SK-N-SH treated with all-trans-retinoic acid at 6 μM for 48 hours (cell line): Measurements from ENCODE around the gene ACTL8.

Source experiments
- ATAC-seq: fragments of 200-7000 bp; cut with Tn5 transposase; 3 replicates; pipeline ENCODE4 v1.9.1; 2020; ENCODE audit warnings: mild to moderate bottlenecking, moderate library complexity
- ARNTL ChIP-seq: fragments of 450-650 bp; formaldehyde crosslinking; IDR thresholded peaks from 2 replicates; pipeline ENCODE4 v1.5.0; 2020; ENCODE audit warnings: low read depth, mild to moderate bottlenecking, moderate library complexity, borderline replicate concordance
- BACH2 ChIP-seq: fragments of 250-450 bp; sonication (Bioruptor Pico); IDR thresholded peaks from 2 replicates; pipeline ENCODE4 v1.9.0; 2021; ENCODE audit warnings: mild to moderate bottlenecking, borderline replicate concordance
- CSDC2 ChIP-seq: fragments of 250-450 bp; sonication (Bioruptor Pico); IDR thresholded peaks from 2 replicates; pipeline ENCODE4 v1.5.0; 2020; ENCODE audit warnings: mild to moderate bottlenecking, moderate library complexity
- CSRNP3 ChIP-seq: fragments of 250-450 bp; sonication (Bioruptor Pico); IDR thresholded peaks from 2 replicates; pipeline ENCODE4 v1.5.1; 2021; ENCODE audit warnings: mild to moderate bottlenecking, moderate library complexity
- ESRRG ChIP-seq: fragments of 250-450 bp; sonication (Bioruptor Pico); IDR thresholded peaks from 2 replicates; pipeline ENCODE4 v1.6.1; 2021; ENCODE audit warnings: mild to moderate bottlenecking
- GLIS3 ChIP-seq: fragments of 250-450 bp; sonication (Bioruptor Pico); IDR thresholded peaks from 2 replicates; pipeline ENCODE4 v1.5.0; 2020; ENCODE audit warnings: mild to moderate bottlenecking, moderate library complexity
- ISL1 ChIP-seq: fragments of 250-450 bp; sonication (Bioruptor Pico); IDR thresholded peaks from 2 replicates; pipeline ENCODE4 v2.1.2; 2022; ENCODE audit warnings: mild to moderate bottlenecking, moderate library complexity
- PATZ1 ChIP-seq: fragments of 250-450 bp; sonication (Bioruptor Pico); IDR thresholded peaks from 2 replicates; pipeline ENCODE4 v1.8.0; 2020; ENCODE audit warnings: mild to moderate bottlenecking, moderate library complexity, borderline replicate concordance
- POU6F1 ChIP-seq: fragments of 250-450 bp; sonication (Bioruptor Pico); IDR thresholded peaks from 2 replicates; pipeline ENCODE4 v1.8.0; 2021; ENCODE audit warnings: low read depth, mild to moderate bottlenecking, moderate library complexity, borderline replicate concordance
- PPARA ChIP-seq: fragments of 250-450 bp; sonication (Bioruptor Pico); IDR thresholded peaks from 2 replicates; pipeline ENCODE4 v1.5.0; 2020; ENCODE audit warnings: mild to moderate bottlenecking, borderline replicate concordance
- RARB ChIP-seq: fragments of 250-450 bp; sonication (Bioruptor Pico); IDR thresholded peaks from 2 replicates; pipeline ENCODE4 v1.8.0; 2021; ENCODE audit warnings: mild to moderate bottlenecking, moderate library complexity
- SNAI2 ChIP-seq: fragments of 250-450 bp; sonication (Bioruptor Pico); IDR thresholded peaks from 2 replicates; pipeline ENCODE4 v1.5.0; 2020; ENCODE audit warnings: mild to moderate bottlenecking, moderate library complexity
- TCF4 ChIP-seq: fragments of 250-450 bp; sonication (Bioruptor Pico); IDR thresholded peaks from 2 replicates; pipeline ENCODE4 v1.8.0; 2021; ENCODE audit warnings: mild to moderate bottlenecking, moderate library complexity, borderline replicate concordance
- TOX ChIP-seq: fragments of 250-450 bp; sonication (Bioruptor Pico); IDR thresholded peaks from 2 replicates; pipeline ENCODE4 v1.8.0; 2021; ENCODE audit warnings: mild to moderate bottlenecking, moderate library complexity, borderline replicate concordance
- TSHZ2 ChIP-seq: fragments of 250-450 bp; sonication (Bioruptor Pico); IDR thresholded peaks from 2 replicates; pipeline ENCODE4 v1.5.0; 2020; ENCODE audit warnings: mild to moderate bottlenecking, moderate library complexity
- ZC3H10 ChIP-seq: fragments of 250-450 bp; sonication (Bioruptor Pico); IDR thresholded peaks from 2 replicates; pipeline ENCODE4 v1.5.1; 2021; ENCODE audit warnings: mild to moderate bottlenecking, moderate library complexity
- ZFP30 ChIP-seq: fragments of 450-650 bp; formaldehyde crosslinking; IDR thresholded peaks from 2 replicates; pipeline ENCODE4 v1.5.0; 2022; ENCODE audit warnings: mild to moderate bottlenecking, moderate library complexity
- ZNF565 ChIP-seq: fragments of 450-650 bp; formaldehyde crosslinking; conservative IDR thresholded peaks from 2 replicates; pipeline ENCODE4 v1.5.0; 2020; ENCODE audit warnings: low read depth, mild to moderate bottlenecking, moderate library complexity
- ZNF70 ChIP-seq: fragments of 450-650 bp; formaldehyde crosslinking; IDR thresholded peaks from 2 replicates; pipeline ENCODE4 v1.5.0; 2020; ENCODE audit warnings: mild to moderate bottlenecking, moderate library complexity
- ZNF8 ChIP-seq: fragments of 450-650 bp; formaldehyde crosslinking; IDR thresholded peaks from 2 replicates; pipeline ENCODE4 v1.5.0; 2020; ENCODE audit warnings: mild to moderate bottlenecking, moderate library complexity

Gene ACTL8

GRCh38 chr1:17826165-17826488 is 71.0 kb downstream of the ACTL8 start:
- ATAC-seq: peak; percentile 74
- TF ChIP-seq CSDC2 (CRISPR knock-in tag): no peak
- no peak for TF ChIP-seq ISL1 (CRISPR knock-in tag)
- no peak for TF ChIP-seq TOX
- TF ChIP-seq TSHZ2 (CRISPR knock-in tag): no peak

GRCh38 chr1:17828991-17829390 is 73.9 kb downstream of the ACTL8 start:
- TF ChIP-seq ZNF565 (no peak), TSHZ2 (CRISPR knock-in tag) (no peak), ISL1 (CRISPR knock-in tag) (no peak), CSRNP3 (CRISPR knock-in tag) (no peak), TCF4 (CRISPR knock-in tag) (no peak), CSDC2 (CRISPR knock-in tag) (no peak), PPARA (CRISPR knock-in tag) (no peak), ZFP30 (CRISPR knock-in tag) (no peak), ZNF8 (CRISPR knock-in tag) (no peak), ARNTL (CRISPR knock-in tag) (no peak), RARB (CRISPR knock-in tag) (no peak), POU6F1 (no peak), GLIS3 (CRISPR knock-in tag) (no peak), ZC3H10 (no peak), SNAI2 (CRISPR knock-in tag) (no peak), BACH2 (CRISPR knock-in tag) (no peak), ESRRG (no peak)
- no peak for ATAC-seq

- no peak for ATAC-seq
- TF ChIP-seq ESRRG (no peak), RARB (CRISPR knock-in tag) (no peak), TSHZ2 (CRISPR knock-in tag) (no peak), SNAI2 (CRISPR knock-in tag) (no peak), ARNTL (CRISPR knock-in tag) (no peak), ZC3H10 (no peak), ZNF70 (CRISPR knock-in tag) (no peak), TOX (no peak), ISL1 (CRISPR knock-in tag) (no peak), CSDC2 (CRISPR knock-in tag) (no peak), ZNF8 (CRISPR knock-in tag) (no peak), PATZ1 (CRISPR knock-in tag) (no peak), TCF4 (CRISPR knock-in tag) (no peak), PPARA (CRISPR knock-in tag) (no peak), ZFP30 (CRISPR knock-in tag) (no peak), BACH2 (CRISPR knock-in tag) (no peak), GLIS3 (CRISPR knock-in tag) (no peak), POU6F1 (no peak)
Measured at GRCh38 chr1:17829579-17829978, 74.4 kb downstream of the ACTL8 start.
